DND-41 (cell line): Measurements from ENCODE around the gene SEC14L2.

Experiments
- ATAC-seq: fragments of 200-7000 bp; cut with Tn5 transposase; 3 replicates; pipeline ENCODE4 v1.9.1; 2021; ENCODE audit warnings: low read depth; ENCODE audit not compliant: insufficient read depth
- DNase-seq: peaks from one replicate; pipeline ENCODE4 v3.0.0-alpha.2; 2020
- H2AFZ ChIP-seq: 2 replicates; pipeline ENCODE4 v1.6.0; 2012; ENCODE audit warnings: low read depth, low read length
- H3K27ac ChIP-seq: 2 replicates; pipeline ENCODE4 v1.5.1; 2012; ENCODE audit warnings: low read length, inconsistent platforms
- H3K27me3 ChIP-seq: fragments of 200-600 bp; sonication (generic); 2 replicates; pipeline ENCODE4 v1.6.0; 2012; ENCODE audit warnings: low read length, mild to moderate bottlenecking, inconsistent platforms; ENCODE audit not compliant: insufficient read depth, poor library complexity
- H3K36me3 ChIP-seq: 2 replicates; pipeline ENCODE4 v1.5.1; 2012; ENCODE audit warnings: low read length, inconsistent platforms; ENCODE audit not compliant: insufficient read depth
- H3K4me1 ChIP-seq: 2 replicates; pipeline ENCODE4 v1.5.1; 2012; ENCODE audit warnings: mild to moderate bottlenecking, low read length; ENCODE audit not compliant: insufficient read depth
- H3K4me2 ChIP-seq: 2 replicates; pipeline ENCODE4 v1.6.0; 2012; ENCODE audit warnings: mild to moderate bottlenecking, moderate library complexity, low read length, inconsistent platforms; ENCODE audit not compliant: insufficient read depth
- H3K4me3 ChIP-seq, 2 experiments: fragments of 200-600 bp in 1 of 2; shearing (Covaris generic) in 1 of 2; 2 replicates each; pipeline ENCODE4 v1.5.1; 2012 to 2016; ENCODE audit warnings: inconsistent platforms in 2 of 2, low read length in 2 of 2, mild to moderate bottlenecking in 2 of 2, low read depth in 1 of 2, moderate library complexity in 1 of 2
- H3K79me2 ChIP-seq: 2 replicates; pipeline ENCODE4 v1.6.0; 2012; ENCODE audit warnings: low read length, inconsistent platforms; ENCODE audit not compliant: insufficient read depth
- H3K9ac ChIP-seq: 2 replicates; pipeline ENCODE4 v1.6.0; 2012; ENCODE audit warnings: low read depth, mild to moderate bottlenecking, inconsistent platforms, low read length, moderate library complexity
- H3K9me3 ChIP-seq: 2 replicates; pipeline ENCODE4 v1.5.1; 2012; ENCODE audit warnings: low read length, moderate library complexity, mild to moderate bottlenecking, inconsistent platforms; ENCODE audit not compliant: insufficient read depth, severe bottlenecking
- H4K20me1 ChIP-seq: 2 replicates; pipeline ENCODE4 v1.6.0; 2012; ENCODE audit warnings: low read length; ENCODE audit not compliant: insufficient read depth
- EZH2 ChIP-seq: IDR thresholded peaks from 3 replicates; pipeline ENCODE4 v1.6.1; 2012; ENCODE audit warnings: borderline replicate concordance, low read depth, mild to moderate bottlenecking, moderate library complexity, low read length, inconsistent platforms; ENCODE audit not compliant: severe bottlenecking
- TF ChIP-seq, protein P1 (sequence below): IDR thresholded peaks from 2 replicates; pipeline ENCODE4 v1.5.1; 2012; ENCODE audit warnings: borderline replicate concordance, low read length, moderate library complexity, mild to moderate bottlenecking; ENCODE audit not compliant: poor library complexity, severe bottlenecking; ENCODE audit errors: extremely low read depth

SEC14L2 gene

DNA sequence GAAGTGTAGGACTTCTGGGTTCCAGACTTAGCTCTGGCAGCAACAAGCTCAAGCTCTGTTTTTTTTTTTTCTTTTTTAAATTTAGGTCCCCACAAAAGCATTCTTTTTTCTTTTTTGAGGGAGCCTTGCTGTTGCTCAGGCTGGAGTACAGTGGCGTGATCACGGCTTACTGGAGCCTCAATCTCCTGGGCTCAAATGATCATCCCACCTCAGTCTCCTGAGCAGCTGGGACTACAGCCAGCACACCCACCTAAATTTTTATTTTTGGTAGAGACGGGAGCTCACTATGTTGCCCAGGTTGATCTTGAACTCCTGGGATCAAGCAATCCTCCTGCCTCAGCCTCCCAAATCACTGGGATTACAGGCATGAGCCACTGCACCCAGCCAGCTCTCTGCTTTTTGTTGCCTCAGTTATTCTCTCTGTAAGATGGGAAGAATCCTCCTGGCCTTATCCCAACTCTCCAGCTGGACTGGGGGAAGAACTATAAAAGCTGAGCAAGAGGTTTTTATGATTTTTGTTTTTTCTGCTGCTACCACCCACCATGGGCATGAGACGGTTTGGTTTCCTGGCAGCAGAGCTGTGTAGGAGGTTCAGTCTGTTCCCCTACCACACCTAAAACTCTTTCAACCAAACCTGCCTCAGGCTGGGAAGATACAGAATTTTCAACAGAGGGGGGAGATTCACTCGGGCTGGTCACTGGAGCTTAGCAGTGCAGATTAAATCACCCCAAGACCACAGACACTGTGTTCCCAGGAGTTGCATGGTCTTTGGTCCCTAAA, 17.1 kb downstream of the SEC14L2 start:
- TF ChIP-seq, protein P1, sequence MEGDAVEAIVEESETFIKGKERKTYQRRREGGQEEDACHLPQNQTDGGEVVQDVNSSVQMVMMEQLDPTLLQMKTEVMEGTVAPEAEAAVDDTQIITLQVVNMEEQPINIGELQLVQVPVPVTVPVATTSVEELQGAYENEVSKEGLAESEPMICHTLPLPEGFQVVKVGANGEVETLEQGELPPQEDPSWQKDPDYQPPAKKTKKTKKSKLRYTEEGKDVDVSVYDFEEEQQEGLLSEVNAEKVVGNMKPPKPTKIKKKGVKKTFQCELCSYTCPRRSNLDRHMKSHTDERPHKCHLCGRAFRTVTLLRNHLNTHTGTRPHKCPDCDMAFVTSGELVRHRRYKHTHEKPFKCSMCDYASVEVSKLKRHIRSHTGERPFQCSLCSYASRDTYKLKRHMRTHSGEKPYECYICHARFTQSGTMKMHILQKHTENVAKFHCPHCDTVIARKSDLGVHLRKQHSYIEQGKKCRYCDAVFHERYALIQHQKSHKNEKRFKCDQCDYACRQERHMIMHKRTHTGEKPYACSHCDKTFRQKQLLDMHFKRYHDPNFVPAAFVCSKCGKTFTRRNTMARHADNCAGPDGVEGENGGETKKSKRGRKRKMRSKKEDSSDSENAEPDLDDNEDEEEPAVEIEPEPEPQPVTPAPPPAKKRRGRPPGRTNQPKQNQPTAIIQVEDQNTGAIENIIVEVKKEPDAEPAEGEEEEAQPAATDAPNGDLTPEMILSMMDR: no peak
- no peak for TF ChIP-seq EZH2
- H3K27me3 ChIP-seq: no peaks in the 10 kb centered on the region
- H4K20me1 ChIP-seq: 0 out of 2 replicates have a peak, but pooled peaks cover 2% of the 10 kb centered on the region
- H3K9me3 ChIP-seq: no peaks in the 10 kb centered on the region
- no peak for ATAC-seq
- H3K9ac ChIP-seq: no peak overlapping the region
- H3K27ac ChIP-seq: no peak overlapping the region; the same call in 1 of the 2 replicates
- H3K79me2 ChIP-seq: no peaks in the 10 kb centered on the region
- H3K4me2 ChIP-seq: no peak overlapping the region
- no peak overlapping the region for H3K4me3 ChIP-seq
- H3K36me3 ChIP-seq: peaks cover 96% of the 10 kb centered on the region
- H2AFZ ChIP-seq: no peak overlapping the region
- no peak for DNase-seq
- no peaks in the 10 kb centered on the region for H3K4me1 ChIP-seq

DNA sequence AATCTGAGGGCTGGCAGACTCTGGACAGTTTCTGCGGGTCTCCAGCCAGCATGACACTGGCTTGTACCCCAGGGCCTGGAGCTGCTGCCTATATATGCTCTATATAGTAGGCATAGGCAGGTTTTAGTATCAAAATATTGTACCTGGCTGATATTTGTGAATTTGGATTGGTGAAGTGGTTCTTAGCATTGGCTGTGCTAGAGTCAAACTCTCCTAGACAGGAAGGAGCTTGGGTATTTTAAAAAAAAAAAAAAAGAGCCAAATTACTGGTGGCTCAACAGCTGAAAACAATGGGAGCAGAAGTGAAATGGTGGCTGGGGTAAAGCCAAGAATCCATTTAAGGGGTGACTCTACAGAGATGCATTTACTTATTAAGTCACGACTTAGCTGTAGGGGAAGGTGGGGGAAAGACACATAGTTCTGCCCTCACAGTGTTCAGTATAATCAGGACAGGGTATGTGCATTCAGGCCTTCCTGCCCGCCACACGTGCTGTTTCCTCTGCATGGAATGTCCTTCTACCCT, 17.8 kb downstream of the SEC14L2 start:
- H4K20me1 ChIP-seq: 0 out of 2 replicates have a peak, but pooled peaks cover 2% of the 10 kb centered on the region
- H3K4me1 ChIP-seq: no peaks in the 10 kb centered on the region
- H2AFZ ChIP-seq: no peak overlapping the region
- no peak overlapping the region for H3K9ac ChIP-seq
- TF ChIP-seq EZH2: no peak
- TF ChIP-seq, protein P1: no peak
- H3K79me2 ChIP-seq: no peaks in the 10 kb centered on the region
- no peaks in the 10 kb centered on the region for H3K27me3 ChIP-seq
- no peaks in the 10 kb centered on the region for H3K9me3 ChIP-seq
- peaks cover 92% of the 10 kb centered on the region for H3K36me3 ChIP-seq
- H3K27ac ChIP-seq: no peak overlapping the region; the same call in 1 of the 2 replicates
- DNase-seq (no peak), ATAC-seq (no peak)
- H3K4me2 ChIP-seq: no peak overlapping the region
- no peak overlapping the region for H3K4me3 ChIP-seq

DNA sequence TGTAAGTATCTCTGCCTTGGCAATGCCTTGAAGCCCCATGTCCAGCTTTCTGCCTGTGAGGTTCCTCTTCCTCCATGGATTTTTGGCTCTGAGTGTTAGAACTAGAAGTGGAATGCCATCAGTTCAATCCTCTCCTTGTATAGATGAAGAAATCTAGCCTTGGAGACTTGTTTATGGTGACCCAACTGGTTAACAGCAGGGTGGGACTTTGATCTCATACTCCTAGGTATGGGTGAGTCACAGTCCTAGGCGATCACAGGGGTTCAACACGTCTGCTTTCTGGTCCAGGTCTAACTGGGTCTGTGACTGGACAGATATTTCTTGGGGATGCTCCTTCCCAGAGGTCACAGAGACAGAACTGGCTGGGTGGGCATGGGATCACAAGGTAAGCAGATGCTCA, 19.6 kb downstream of the SEC14L2 start:
- TF ChIP-seq EZH2: no peak
- TF ChIP-seq, protein P1: no peak
- Histone ChIP-seq H3K4me1 (peaks cover 1% of the 10 kb centered on the region; the same call in 1 of the 2 replicates), H3K36me3 (peaks cover 87% of the 10 kb centered on the region), H3K9ac (no peak overlapping the region), H4K20me1 (0 out of 2 replicates have a peak, but pooled peaks cover 2% of the 10 kb centered on the region), H3K4me3 (no peak overlapping the region), H3K27ac (no peak overlapping the region), H3K9me3 (no peaks in the 10 kb centered on the region), H2AFZ (no peak overlapping the region), H3K4me2 (no peak overlapping the region), H3K79me2 (no peaks in the 10 kb centered on the region), H3K27me3 (no peaks in the 10 kb centered on the region)
- ATAC-seq (no peak), DNase-seq (no peak)
